Measurements from ENCODE around the gene SLC17A8. TPM values are rescaled to one million over a fixed set of nuclear protein-coding genes. Genes with fewer than 3 reads are reported as not detected.

Gene SLC17A8
- total and polyA plus RNA-seq, 3 donors from 2014 or later: 0.08 to 0.37 (median 0.28) TPM

DNA sequence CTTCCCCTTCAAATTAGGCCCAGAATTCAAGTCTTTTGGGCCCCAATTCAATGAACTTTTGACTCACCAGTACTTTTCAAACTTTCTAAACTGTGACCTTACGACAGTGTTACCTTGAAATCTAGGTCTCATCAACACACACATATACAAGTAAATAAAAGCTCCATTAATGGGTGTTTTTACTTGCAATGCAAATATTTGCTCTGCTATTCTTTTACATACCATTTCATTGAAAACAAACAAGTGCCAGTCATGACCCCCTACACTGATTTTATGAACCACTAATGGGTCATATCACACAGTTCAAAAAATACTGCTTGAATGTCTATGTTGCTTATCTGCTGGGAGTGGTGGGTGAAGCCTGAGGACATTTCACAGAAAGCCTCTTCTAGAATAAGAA, 107.7 kb downstream of the SLC17A8 start:
- no peaks in the 10 kb centered on the region for H3K4me1 ChIP-seq
- WGBS, 2 donors: 91 to 94% methylated on average over 1 of the region's 1 CpG

GRCh38 chr12:100468126-100468525, 111.3 kb downstream of the SLC17A8 start:
- intact Hi-C loops (cut with DNase I; ENCODE audit: low total_unique reads): no loop called here
- TF ChIP-seq, protein P1, sequence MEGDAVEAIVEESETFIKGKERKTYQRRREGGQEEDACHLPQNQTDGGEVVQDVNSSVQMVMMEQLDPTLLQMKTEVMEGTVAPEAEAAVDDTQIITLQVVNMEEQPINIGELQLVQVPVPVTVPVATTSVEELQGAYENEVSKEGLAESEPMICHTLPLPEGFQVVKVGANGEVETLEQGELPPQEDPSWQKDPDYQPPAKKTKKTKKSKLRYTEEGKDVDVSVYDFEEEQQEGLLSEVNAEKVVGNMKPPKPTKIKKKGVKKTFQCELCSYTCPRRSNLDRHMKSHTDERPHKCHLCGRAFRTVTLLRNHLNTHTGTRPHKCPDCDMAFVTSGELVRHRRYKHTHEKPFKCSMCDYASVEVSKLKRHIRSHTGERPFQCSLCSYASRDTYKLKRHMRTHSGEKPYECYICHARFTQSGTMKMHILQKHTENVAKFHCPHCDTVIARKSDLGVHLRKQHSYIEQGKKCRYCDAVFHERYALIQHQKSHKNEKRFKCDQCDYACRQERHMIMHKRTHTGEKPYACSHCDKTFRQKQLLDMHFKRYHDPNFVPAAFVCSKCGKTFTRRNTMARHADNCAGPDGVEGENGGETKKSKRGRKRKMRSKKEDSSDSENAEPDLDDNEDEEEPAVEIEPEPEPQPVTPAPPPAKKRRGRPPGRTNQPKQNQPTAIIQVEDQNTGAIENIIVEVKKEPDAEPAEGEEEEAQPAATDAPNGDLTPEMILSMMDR (IDR thresholded peaks at IDR 0.05): no peak
- no peak for TF ChIP-seq POLR2A (IDR thresholded peaks at IDR 0.05)
- Histone ChIP-seq H3K36me3 (ENCODE audit: low read depth, missing control alignments) (no peaks in the 10 kb centered on the region), H3K4me3 (no peak overlapping the region), H3K27me3 (no peaks in the 10 kb centered on the region), H3K27ac (no peak overlapping the region), H3K4me1 (no peaks in the 10 kb centered on the region), H3K9me3 (no peaks in the 10 kb centered on the region)
- no peak for DNase-seq

More for the DNA sequence above, 107.7 kb downstream of the SLC17A8 start:
- H3K36me3 ChIP-seq (ENCODE audit: low read depth, missing control alignments): no peaks in the 10 kb centered on the region
- H3K9me3 ChIP-seq: no peaks in the 10 kb centered on the region
- DNase-seq: no peak
- H3K27ac ChIP-seq: no peak overlapping the region
- H3K4me3 ChIP-seq: no peak overlapping the region
- intact Hi-C loops (cut with DNase I; ENCODE audit: low total_unique reads): no loop called here
- no peak for TF ChIP-seq POLR2A (IDR thresholded peaks at IDR 0.05)
- no peaks in the 10 kb centered on the region for H3K27me3 ChIP-seq

Other genes starting within 250 kb of the SLC17A8 start
- gene BLTP3B, start 214.2 kb upstream of the SLC17A8 start, total RNA-seq: 10 to 100 TPM; 29.2 to 34.9 TPM
- 25.4 TPM for gene BLTP3B, start 214.2 kb upstream of the SLC17A8 start, polyA plus RNA-seq (ENCODE audit: insufficient read depth, low read depth, low replicate concordance)
- gene ACTR6, start 156.3 kb upstream of the SLC17A8 start, total RNA-seq: 10 to 100 TPM; 11.4 to 17.6 TPM
- 38.1 TPM for gene ACTR6, start 156.3 kb upstream of the SLC17A8 start, polyA plus RNA-seq (ENCODE audit: insufficient read depth, low read depth, low replicate concordance)
- 1 to 10 TPM; 5.0 to 8.0 TPM for gene DEPDC4, start 90.0 kb upstream of the SLC17A8 start, total RNA-seq
- gene DEPDC4, start 90.0 kb upstream of the SLC17A8 start, polyA plus RNA-seq (ENCODE audit: insufficient read depth, low read depth, low replicate concordance): 6.7 TPM
- gene SCYL2, start 89.9 kb upstream of the SLC17A8 start, total RNA-seq: 10 to 100 TPM; 49.0 to 75.4 TPM
- gene SCYL2, start 89.9 kb upstream of the SLC17A8 start, polyA plus RNA-seq (ENCODE audit: insufficient read depth, low read depth, low replicate concordance): 23.1 TPM
- gene NR1H4, start 116.8 kb downstream of the SLC17A8 start, total RNA-seq: 1 to 10 TPM in 1 of 2 donors, under 1 TPM in 1; 0.43 to 1.3 TPM
- 0.66 TPM for gene NR1H4, start 116.8 kb downstream of the SLC17A8 start, polyA plus RNA-seq (ENCODE audit: insufficient read depth, low read depth, low replicate concordance)
- gene GAS2L3, start 216.6 kb downstream of the SLC17A8 start, total RNA-seq: 10 to 100 TPM in 1 of 2 donors, 1 to 10 TPM in 1; 9.7 to 11.8 TPM
- 10.4 TPM for gene GAS2L3, start 216.6 kb downstream of the SLC17A8 start, polyA plus RNA-seq (ENCODE audit: insufficient read depth, low read depth, low replicate concordance)

Measured in testis (tissue), 3 donors.